AG09309 (cell line): ENCODE measurements around the gene MAPKAP1.

Experiments used
- DNase-seq: peaks from one replicate; pipeline ENCODE4 v3.0.0-alpha.2; 2010; ENCODE audit warnings: low read depth
- H3K4me3 ChIP-seq: 2 replicates; pipeline ENCODE4 v1.5.1; 2011; ENCODE audit warnings: mild to moderate bottlenecking, low read depth, low read length, moderate library complexity; ENCODE audit not compliant: control insufficient read depth
- TF ChIP-seq, protein P1 (sequence below): IDR thresholded peaks from 2 replicates; pipeline ENCODE4 v1.5.1; 2011; ENCODE audit warnings: mild to moderate bottlenecking, low read depth, low read length, inconsistent platforms; ENCODE audit not compliant: insufficient read depth, control insufficient read depth; ENCODE audit errors: missing control alignments

The MAPKAP1 gene

DNA sequence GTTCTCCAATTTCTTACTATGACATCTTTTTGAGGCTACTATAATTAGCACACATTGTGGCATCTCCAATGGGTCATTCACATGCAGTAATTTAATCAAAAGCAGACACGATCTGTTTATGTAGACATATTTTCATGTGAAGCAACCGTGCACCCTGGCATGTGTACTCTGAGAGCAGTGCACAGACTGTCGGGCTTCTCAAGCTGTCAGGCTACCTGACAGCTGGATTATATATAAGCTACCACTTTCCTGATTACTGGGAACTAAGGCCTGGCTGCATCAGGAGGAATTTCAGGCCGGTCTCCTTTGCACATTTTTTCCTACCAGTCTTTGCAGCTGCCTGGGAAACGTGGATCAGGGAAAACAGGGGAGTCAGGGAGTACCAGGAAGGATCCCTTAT is 197.5 kb downstream of the MAPKAP1 start:
- TF ChIP-seq, protein P1, sequence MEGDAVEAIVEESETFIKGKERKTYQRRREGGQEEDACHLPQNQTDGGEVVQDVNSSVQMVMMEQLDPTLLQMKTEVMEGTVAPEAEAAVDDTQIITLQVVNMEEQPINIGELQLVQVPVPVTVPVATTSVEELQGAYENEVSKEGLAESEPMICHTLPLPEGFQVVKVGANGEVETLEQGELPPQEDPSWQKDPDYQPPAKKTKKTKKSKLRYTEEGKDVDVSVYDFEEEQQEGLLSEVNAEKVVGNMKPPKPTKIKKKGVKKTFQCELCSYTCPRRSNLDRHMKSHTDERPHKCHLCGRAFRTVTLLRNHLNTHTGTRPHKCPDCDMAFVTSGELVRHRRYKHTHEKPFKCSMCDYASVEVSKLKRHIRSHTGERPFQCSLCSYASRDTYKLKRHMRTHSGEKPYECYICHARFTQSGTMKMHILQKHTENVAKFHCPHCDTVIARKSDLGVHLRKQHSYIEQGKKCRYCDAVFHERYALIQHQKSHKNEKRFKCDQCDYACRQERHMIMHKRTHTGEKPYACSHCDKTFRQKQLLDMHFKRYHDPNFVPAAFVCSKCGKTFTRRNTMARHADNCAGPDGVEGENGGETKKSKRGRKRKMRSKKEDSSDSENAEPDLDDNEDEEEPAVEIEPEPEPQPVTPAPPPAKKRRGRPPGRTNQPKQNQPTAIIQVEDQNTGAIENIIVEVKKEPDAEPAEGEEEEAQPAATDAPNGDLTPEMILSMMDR: no peak
- no peak overlapping the region for H3K4me3 ChIP-seq
- DNase-seq: peak; percentile 82

DNA sequence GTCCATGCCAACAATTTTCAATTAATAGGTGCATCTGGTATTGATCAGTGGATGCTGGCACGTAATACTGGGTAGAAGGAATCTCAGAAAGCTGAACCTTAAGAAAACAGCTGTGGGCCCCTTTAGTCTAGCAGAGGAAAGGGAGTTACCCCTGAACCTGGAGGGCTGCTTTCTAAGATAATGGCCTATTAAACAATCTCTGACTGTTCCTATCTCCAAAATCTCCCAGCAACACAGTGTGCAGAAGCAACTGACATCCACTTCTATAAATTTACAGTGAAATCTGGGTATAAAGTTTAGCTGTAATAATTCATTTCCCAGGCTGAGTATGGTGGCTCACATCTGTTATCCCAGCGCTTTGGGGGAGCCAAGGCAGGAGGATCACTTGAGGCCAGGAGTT is 198.8 kb downstream of the MAPKAP1 start:
- H3K4me3 ChIP-seq: no peak overlapping the region
- DNase-seq: no peak
- TF ChIP-seq, protein P1: no peak

DNA sequence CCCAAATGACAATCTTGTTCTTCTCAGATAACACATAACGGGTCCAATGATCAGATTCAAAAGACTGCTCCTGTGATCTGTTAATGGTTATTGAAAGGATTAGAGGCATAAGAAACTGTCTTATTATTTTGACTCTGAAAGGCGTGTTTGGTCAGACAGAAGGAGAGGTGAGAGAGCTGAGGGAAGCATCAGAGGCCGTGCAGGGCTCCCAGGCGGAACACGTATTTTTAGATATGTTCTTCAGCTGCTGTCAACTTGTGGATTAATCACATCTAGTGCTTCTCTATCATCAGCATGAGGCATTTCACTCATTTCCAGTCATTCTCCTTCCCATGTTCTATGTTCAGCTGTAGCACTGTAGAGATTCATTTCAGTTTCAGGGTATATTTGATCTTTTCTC is 199.8 kb downstream of the MAPKAP1 start:
- TF ChIP-seq, protein P1: no peak
- no peak overlapping the region for H3K4me3 ChIP-seq
- DNase-seq: no peak

DNA sequence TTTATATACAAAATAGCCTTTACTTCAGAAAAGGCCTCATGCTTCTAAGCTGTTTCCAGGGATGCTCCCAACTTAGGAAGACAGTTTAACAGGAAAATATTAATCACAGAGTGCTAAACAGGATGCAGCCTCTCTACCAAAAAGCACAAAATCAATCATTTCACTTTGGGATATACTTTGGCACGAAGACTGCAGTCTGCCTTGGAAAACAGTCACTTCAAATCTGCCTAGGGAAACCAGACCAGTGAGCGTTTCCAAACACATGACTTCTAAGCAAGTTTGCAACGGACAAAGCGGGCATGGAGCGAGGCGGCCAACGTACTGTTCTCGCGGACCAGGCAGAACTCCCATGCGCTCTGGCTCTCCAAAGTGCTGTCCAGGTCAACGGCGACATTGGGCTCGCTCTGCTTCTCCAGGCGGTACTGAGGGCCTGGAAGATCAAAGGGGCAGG is 201.0 kb downstream of the MAPKAP1 start:
- TF ChIP-seq, protein P1: no peak
- DNase-seq: no peak
- H3K4me3 ChIP-seq: no peak overlapping the region

DNA sequence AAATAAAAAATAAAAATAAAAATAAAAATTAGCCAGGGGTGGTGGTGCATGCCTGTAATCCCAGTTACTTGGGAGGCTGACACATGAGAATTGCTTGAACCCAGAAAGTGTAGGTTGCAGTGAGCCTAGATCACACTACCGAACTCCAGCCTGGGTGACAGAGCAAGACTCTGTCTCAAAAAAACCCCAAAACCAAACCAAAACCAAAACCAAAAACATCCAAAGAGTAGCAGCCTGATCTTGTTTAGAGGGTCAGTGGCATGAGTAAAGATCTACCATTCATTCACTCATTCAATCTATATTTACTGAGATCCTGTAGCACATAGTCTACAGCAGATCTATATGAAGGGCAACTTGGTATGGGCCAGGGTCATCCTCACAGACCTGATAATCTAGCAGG is 202.4 kb downstream of the MAPKAP1 start:
- H3K4me3 ChIP-seq: no peak overlapping the region
- no peak for DNase-seq
- TF ChIP-seq, protein P1: no peak

DNA sequence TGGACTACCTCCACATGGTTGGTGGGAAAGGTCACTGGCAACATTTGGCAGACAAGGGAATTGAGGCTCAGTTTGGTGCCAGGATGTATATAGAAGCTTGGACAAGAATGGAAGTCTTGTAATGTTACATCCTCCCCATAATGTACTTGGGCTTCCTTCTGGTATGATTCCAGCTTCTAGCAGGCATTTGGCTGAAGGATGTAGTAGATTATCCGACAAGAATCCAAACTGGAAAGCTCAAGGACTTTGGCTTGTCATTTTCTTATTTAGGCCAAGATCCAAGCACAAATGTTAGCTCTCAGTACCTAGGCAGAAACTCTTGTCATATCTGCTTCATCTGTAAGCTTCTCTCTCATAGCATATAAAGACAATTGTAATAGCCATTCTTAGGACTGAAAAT is 209.1 kb downstream of the MAPKAP1 start:
- no peak overlapping the region for H3K4me3 ChIP-seq
- no peak for DNase-seq
- TF ChIP-seq, protein P1: no peak

DNA sequence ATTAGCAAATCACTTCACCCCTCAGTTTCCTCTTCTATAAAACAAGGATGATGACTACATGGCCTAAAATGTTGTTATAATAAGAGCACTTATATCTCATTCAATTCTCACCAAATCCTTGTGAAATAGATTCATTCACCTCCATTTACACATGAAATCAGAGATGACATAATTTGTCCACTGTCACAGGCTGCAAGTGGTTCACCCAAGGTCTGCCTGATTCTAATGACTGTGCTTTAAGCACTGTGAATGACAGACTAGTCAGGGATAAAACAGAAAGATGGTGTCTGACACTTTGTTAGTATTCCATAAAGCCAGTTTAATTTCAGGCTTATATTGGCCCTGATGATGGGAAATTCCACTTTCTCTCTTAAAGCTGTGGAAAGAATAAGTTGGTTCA is 209.5 kb downstream of the MAPKAP1 start:
- no peak overlapping the region for H3K4me3 ChIP-seq
- no peak for DNase-seq
- TF ChIP-seq, protein P1: no peak
